BJ (cell line): ENCODE measurements around the gene ZNF865. TPM values are rescaled to one million over a fixed set of nuclear protein-coding genes. Genes with fewer than 3 reads are reported as not detected.

ENCODE experiments used
- CTCF ChIA-PET: fragments of 350-600 bp; formaldehyde crosslinking; extraction: SDS; loops from one replicate; lab custom pipeline; 2021; ENCODE audit warnings: antibody characterized with exemption, inconsistent platforms; lab: Yijun Ruan, JAX
- POLR2A ChIA-PET: fragments of 300-600 bp; sonication (Branson Sonifier 250); formaldehyde crosslinking; extraction: SDS; loops from one replicate; lab custom pipeline; 2021; ENCODE audit warnings: antibody characterized with exemption; lab: Charles Lee
- DNase-seq: peaks from one replicate; pipeline ENCODE4 v3.0.0-alpha.2; 2011; ENCODE audit warnings: low read depth
- H3K27me3 ChIP-seq: 2 replicates; pipeline ENCODE4 v1.6.0; 2011; ENCODE audit warnings: low read length; ENCODE audit not compliant: control insufficient read depth, insufficient read depth
- H3K36me3 ChIP-seq: 2 replicates; pipeline ENCODE4 v1.5.1; 2011; ENCODE audit warnings: low read length; ENCODE audit not compliant: control insufficient read depth, insufficient read depth
- H3K4me3 ChIP-seq: 2 replicates; pipeline ENCODE4 v1.5.1; 2011; ENCODE audit warnings: low read depth, mild to moderate bottlenecking, control low read depth, low read length
- CTCF ChIP-seq: IDR thresholded peaks from 2 replicates; pipeline ENCODE4 v1.5.1; 2011; ENCODE audit warnings: low read depth, mild to moderate bottlenecking, control low read depth, inconsistent platforms, low read length, moderate library complexity; ENCODE audit not compliant: insufficient read depth
- polyA plus RNA-seq: library from polyadenylated mRNA; depleted of rRNA; stranded (reverse); fragments of >200 nt; gene quantifications from 2 replicates; pipeline ENCODE4 v1.2.3, GENCODE V29; 2011

The ZNF865 gene
- polyA plus RNA-seq, 1 experiment, result 1.4 TPM

- no peak overlapping the region for H3K4me3 ChIP-seq
- POLR2A ChIA-PET, result no interaction called here
- peak; percentile 83 for TF ChIP-seq CTCF
Observed at GRCh38 chr19:55632463-55632834, 27.0 kb downstream of the ZNF865 start.

GRCh38 chr19:55633861-55634260 lies 28.4 kb downstream of the ZNF865 start:
- no peaks in the 10 kb centered on the region for H3K27me3 ChIP-seq
- H3K36me3 ChIP-seq, result no peaks in the 10 kb centered on the region; the same call in 1 of the 2 replicates
- POLR2A ChIA-PET, result interaction anchor here (0.6 kb wide), 1 partner anchor 50 kb away, joined by 4 read pairs; no protein-coding TSS in a partner anchor
- no peak overlapping the region for H3K4me3 ChIP-seq
- CTCF ChIA-PET, result interaction anchor here (0.7 to 5.6 kb wide), 10 partner anchors 9 to 508 kb away, joined by 3 to 58 read pairs (median 10); partner anchors contain the start of genes FIZ1, ZNF524, ZNF581 and ZNF784
- no peak for DNase-seq
- TF ChIP-seq CTCF, result no peak

More at GRCh38 chr19:55632463-55632834, 27.0 kb downstream of the ZNF865 start:
- Histone ChIP-seq H3K36me3 (no peaks in the 10 kb centered on the region), H3K27me3 (no peaks in the 10 kb centered on the region)
- CTCF ChIA-PET, result interaction anchor here (0.6 to 5.6 kb wide), 35 partner anchors 8 to 701 kb away, joined by 3 to 58 read pairs (median 4); partner anchors contain the start of genes CCDC106, FIZ1, ZNF524 and ZNF581
- DNase-seq, result no peak

GRCh38 chr19:55635334-55635717 lies 29.9 kb downstream of the ZNF865 start:
- no peaks in the 10 kb centered on the region; the same call in 1 of the 2 replicates for H3K36me3 ChIP-seq
- CTCF ChIA-PET, result interaction anchor here (0.7 to 2.2 kb wide), 4 partner anchors 11 to 169 kb away, joined by 3 to 10 read pairs (median 5); partner anchors contain the start of gene ZNF784
- POLR2A ChIA-PET, result no interaction called here
- no peaks in the 10 kb centered on the region for H3K27me3 ChIP-seq
- H3K4me3 ChIP-seq, result peak overlapping the region; percentile 99
- no peak for DNase-seq
- TF ChIP-seq CTCF, result no peak

GRCh38 chr19:55635856-55636440 lies 30.5 kb downstream of the ZNF865 start:
- no peak for DNase-seq
- no peak for TF ChIP-seq CTCF
- POLR2A ChIA-PET, result interaction anchor here (1.0 kb wide), 1 partner anchor 12 kb away, joined by 4 read pairs; the partner anchor contains the start of gene CCDC106
- no peaks in the 10 kb centered on the region for H3K27me3 ChIP-seq
- peak overlapping the region; percentile 99 for H3K4me3 ChIP-seq
- CTCF ChIA-PET, result interaction anchor here (0.9 to 2.2 kb wide), 5 partner anchors 12 to 132 kb away, joined by 3 to 10 read pairs (median 4); partner anchors contain the start of gene ZNF784
- H3K36me3 ChIP-seq, result no peaks in the 10 kb centered on the region; the same call in 1 of the 2 replicates

DNA sequence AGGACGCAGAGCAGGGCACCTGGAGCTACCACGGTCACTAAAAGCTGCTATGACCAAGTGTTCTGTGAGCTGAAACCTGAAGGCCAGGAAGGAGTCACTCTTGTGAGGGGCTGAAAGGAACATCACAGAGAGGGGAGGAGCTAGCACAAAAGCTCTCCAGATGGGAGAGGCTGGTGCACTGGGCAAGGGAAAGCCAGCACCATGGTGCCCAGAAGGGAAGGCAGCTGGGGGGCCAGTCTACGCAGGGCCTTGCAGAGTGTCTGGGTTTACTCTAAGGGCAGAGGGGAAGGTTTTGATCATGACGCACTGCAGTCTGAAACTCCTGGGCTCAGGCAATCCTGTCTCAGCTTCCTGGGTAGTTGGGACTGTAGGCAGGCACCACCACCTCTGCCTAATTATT lies 31.3 kb downstream of the ZNF865 start:
- ChIA-PET POLR2A (interaction anchor here (0.6 to 1.0 kb wide), 2 partner anchors 11 to 18 kb away, joined by 3 to 4 read pairs; partner anchors contain the start of gene CCDC106), CTCF (interaction anchor here (1.5 to 2.2 kb wide), 4 partner anchors 12 to 133 kb away, joined by 4 to 10 read pairs (median 4); partner anchors contain the start of gene ZNF784)
- TF ChIP-seq CTCF, result no peak

More for the DNA sequence above, 31.3 kb downstream of the ZNF865 start:
- Histone ChIP-seq H3K4me3 (no peak overlapping the region), H3K36me3 (no peaks in the 10 kb centered on the region; the same call in 1 of the 2 replicates), H3K27me3 (no peaks in the 10 kb centered on the region)
- no peak for DNase-seq
